ENCODE data around the gene GP1BA. TPM values are rescaled to one million over a fixed set of nuclear protein-coding genes. Genes with fewer than 3 reads are reported as not detected.

The GP1BA gene
- total RNA-seq, 1 donor from 2014 or later, result under 0.01 TPM

GRCh38 chr17:4895657-4896331, 36.3 kb upstream of the GP1BA start:
- Histone ChIP-seq H3K36me3 (ENCODE audit: control insufficient read depth in 3 of 3, insufficient read depth in 3 of 3, low read length in 3 of 3) (peaks cover 57 to 61% (median 57%) of the 10 kb centered on the region in 3 donors), H3K27ac (ENCODE audit: low read depth, low read length) (no peak overlapping the region), H3K9ac (ENCODE audit: low read depth in 1 of 3, low read length in 3 of 3) (no peak overlapping the region), H3K9me3 (ENCODE audit: control insufficient read depth in 3 of 3, low read length in 3 of 3) (no peaks in the 10 kb centered on the region), H3K4me1 (ENCODE audit: control insufficient read depth in 3 of 3, insufficient read depth in 3 of 3, low read length in 3 of 3) (peaks cover 6 to 12% (median 10%) of the 10 kb centered on the region in 3 donors), H3K4me3 (ENCODE audit: low read length in 3 of 3) (no peak overlapping the region), H3K27me3 (ENCODE audit: control insufficient read depth in 3 of 3, insufficient read depth in 3 of 3, low read length in 3 of 3) (peaks cover 0 to 21% (median 12%) of the 10 kb centered on the region in 3 donors)

- Histone ChIP-seq H3K4me3 (ENCODE audit: low read length in 3 of 3) (no peak overlapping the region), H3K27me3 (ENCODE audit: control insufficient read depth in 3 of 3, insufficient read depth in 3 of 3, low read length in 3 of 3) (peaks cover 0 to 21% (median 12%) of the 10 kb centered on the region in 3 donors), H3K9ac (ENCODE audit: low read depth in 1 of 3, low read length in 3 of 3) (no peak overlapping the region), H3K27ac (ENCODE audit: low read depth, low read length) (no peak overlapping the region), H3K4me1 (ENCODE audit: control insufficient read depth in 3 of 3, insufficient read depth in 3 of 3, low read length in 3 of 3) (peaks cover 6 to 12% (median 10%) of the 10 kb centered on the region in 3 donors), H3K36me3 (ENCODE audit: control insufficient read depth in 3 of 3, insufficient read depth in 3 of 3, low read length in 3 of 3) (peaks cover 49 to 53% (median 50%) of the 10 kb centered on the region in 3 donors), H3K9me3 (ENCODE audit: control insufficient read depth in 3 of 3, low read length in 3 of 3) (no peaks in the 10 kb centered on the region)
Measured at GRCh38 chr17:4896332-4897197, 35.5 kb upstream of the GP1BA start.

GRCh38 chr17:4897198-4897687, 34.8 kb upstream of the GP1BA start:
- Histone ChIP-seq H3K9me3 (ENCODE audit: control insufficient read depth in 3 of 3, low read length in 3 of 3) (no peaks in the 10 kb centered on the region), H3K4me3 (ENCODE audit: low read length in 3 of 3) (no peak overlapping the region), H3K9ac (ENCODE audit: low read depth in 1 of 3, low read length in 3 of 3) (no peak overlapping the region), H3K27ac (ENCODE audit: low read depth, low read length) (no peak overlapping the region), H3K36me3 (ENCODE audit: control insufficient read depth in 3 of 3, insufficient read depth in 3 of 3, low read length in 3 of 3) (peaks cover 44 to 48% (median 45%) of the 10 kb centered on the region in 3 donors), H3K4me1 (ENCODE audit: control insufficient read depth in 3 of 3, insufficient read depth in 3 of 3, low read length in 3 of 3) (peaks cover 8 to 15% (median 12%) of the 10 kb centered on the region in 3 donors), H3K27me3 (ENCODE audit: control insufficient read depth in 3 of 3, insufficient read depth in 3 of 3, low read length in 3 of 3) (peaks cover 0 to 21% (median 12%) of the 10 kb centered on the region in 3 donors)

- no peak overlapping the region for H3K9ac ChIP-seq (ENCODE audit: low read depth in 1 of 3, low read length in 3 of 3)
- H3K27me3 ChIP-seq (ENCODE audit: control insufficient read depth in 3 of 3, insufficient read depth in 3 of 3, low read length in 3 of 3), result peaks cover 0 to 21% (median 12%) of the 10 kb centered on the region in 3 donors
- no peaks in the 10 kb centered on the region for H3K9me3 ChIP-seq (ENCODE audit: control insufficient read depth in 3 of 3, low read length in 3 of 3)
- H3K36me3 ChIP-seq (ENCODE audit: control insufficient read depth in 3 of 3, insufficient read depth in 3 of 3, low read length in 3 of 3), result peaks cover 40 to 43% (median 40%) of the 10 kb centered on the region in 3 donors
- no peak overlapping the region for H3K27ac ChIP-seq (ENCODE audit: low read depth, low read length)
- peaks cover 13 to 21% (median 15%) of the 10 kb centered on the region in 3 donors for H3K4me1 ChIP-seq (ENCODE audit: control insufficient read depth in 3 of 3, insufficient read depth in 3 of 3, low read length in 3 of 3)
- no peak overlapping the region for H3K4me3 ChIP-seq (ENCODE audit: low read length in 3 of 3)
Measured at GRCh38 chr17:4897785-4898184, 34.3 kb upstream of the GP1BA start.

GRCh38 chr17:4898351-4898750, 33.7 kb upstream of the GP1BA start:
- peaks cover 19 to 26% (median 21%) of the 10 kb centered on the region in 3 donors for H3K4me1 ChIP-seq (ENCODE audit: control insufficient read depth in 3 of 3, insufficient read depth in 3 of 3, low read length in 3 of 3)
- H3K4me3 ChIP-seq (ENCODE audit: low read length in 3 of 3), result no peak overlapping the region
- H3K27me3 ChIP-seq (ENCODE audit: control insufficient read depth in 3 of 3, insufficient read depth in 3 of 3, low read length in 3 of 3), result peaks cover 0 to 21% (median 12%) of the 10 kb centered on the region in 3 donors
- H3K27ac ChIP-seq (ENCODE audit: low read depth, low read length), result no peak overlapping the region
- H3K9me3 ChIP-seq (ENCODE audit: control insufficient read depth in 3 of 3, low read length in 3 of 3), result no peaks in the 10 kb centered on the region
- H3K36me3 ChIP-seq (ENCODE audit: control insufficient read depth in 3 of 3, insufficient read depth in 3 of 3, low read length in 3 of 3), result peaks cover 35 to 39% (median 35%) of the 10 kb centered on the region in 3 donors
- H3K9ac ChIP-seq (ENCODE audit: low read depth in 1 of 3, low read length in 3 of 3), result no peak overlapping the region

GRCh38 chr17:4898927-4899326, 33.1 kb upstream of the GP1BA start:
- Histone ChIP-seq H3K9me3 (ENCODE audit: control insufficient read depth in 3 of 3, low read length in 3 of 3) (no peaks in the 10 kb centered on the region), H3K4me3 (ENCODE audit: low read length in 3 of 3) (peak overlapping the region in 1 of 3 donors; percentile 65), H3K36me3 (ENCODE audit: control insufficient read depth in 3 of 3, insufficient read depth in 3 of 3, low read length in 3 of 3) (peaks cover 29 to 33% (median 29%) of the 10 kb centered on the region in 3 donors), H3K9ac (ENCODE audit: low read depth in 1 of 3, low read length in 3 of 3) (peak overlapping the region in 1 of 3 donors; percentile 33), H3K27ac (ENCODE audit: low read depth, low read length) (no peak overlapping the region), H3K4me1 (ENCODE audit: control insufficient read depth in 3 of 3, insufficient read depth in 3 of 3, low read length in 3 of 3) (peaks cover 21 to 29% (median 23%) of the 10 kb centered on the region in 3 donors), H3K27me3 (ENCODE audit: control insufficient read depth in 3 of 3, insufficient read depth in 3 of 3, low read length in 3 of 3) (peaks cover 0 to 21% (median 12%) of the 10 kb centered on the region in 3 donors)

GRCh38 chr17:4899341-4900230, 32.5 kb upstream of the GP1BA start, which contains the start of gene C17orf107:
Gene C17orf107 (plus strand): TSS chr17:4899536. CDS start chr17:4899763, 227 bp downstream.
- Histone ChIP-seq H3K27ac (ENCODE audit: low read depth, low read length) (no peak within 1 kb of the TSS), H3K9ac (ENCODE audit: low read depth in 1 of 3, low read length in 3 of 3) (peak within 1 kb of the TSS; percentile 33 to 51 (median 38)), H3K4me3 (ENCODE audit: low read length in 3 of 3) (peak within 1 kb of the TSS; percentile 65 to 71 (median 67)), H3K4me1 (ENCODE audit: control insufficient read depth in 3 of 3, insufficient read depth in 3 of 3, low read length in 3 of 3) (peaks cover 21 to 29% (median 23%) of the 10 kb centered on the region in 3 donors), H3K9me3 (ENCODE audit: control insufficient read depth in 3 of 3, low read length in 3 of 3) (no peaks in the 10 kb centered on the region), H3K36me3 (ENCODE audit: control insufficient read depth in 3 of 3, insufficient read depth in 3 of 3, low read length in 3 of 3) (peaks cover 22 to 26% (median 22%) of the 10 kb centered on the region in 3 donors), H3K27me3 (ENCODE audit: control insufficient read depth in 3 of 3, insufficient read depth in 3 of 3, low read length in 3 of 3) (peaks cover 0 to 21% (median 12%) of the 10 kb centered on the region in 3 donors)

- H3K4me1 ChIP-seq (ENCODE audit: control insufficient read depth in 3 of 3, insufficient read depth in 3 of 3, low read length in 3 of 3), result peaks cover 21 to 29% (median 23%) of the 10 kb centered on the region in 3 donors
- no peak overlapping the region for H3K9ac ChIP-seq (ENCODE audit: low read depth in 1 of 3, low read length in 3 of 3)
- H3K27ac ChIP-seq (ENCODE audit: low read depth, low read length), result no peak overlapping the region
- H3K4me3 ChIP-seq (ENCODE audit: low read length in 3 of 3), result peak overlapping the region in 2 of 3 donors; percentile 22 to 62
- peaks cover 13 to 17% (median 14%) of the 10 kb centered on the region in 3 donors for H3K36me3 ChIP-seq (ENCODE audit: control insufficient read depth in 3 of 3, insufficient read depth in 3 of 3, low read length in 3 of 3)
- H3K9me3 ChIP-seq (ENCODE audit: control insufficient read depth in 3 of 3, low read length in 3 of 3), result no peaks in the 10 kb centered on the region
- H3K27me3 ChIP-seq (ENCODE audit: control insufficient read depth in 3 of 3, insufficient read depth in 3 of 3, low read length in 3 of 3), result peaks cover 0 to 24% (median 12%) of the 10 kb centered on the region in 3 donors
Measured at GRCh38 chr17:4900231-4901107, 31.6 kb upstream of the GP1BA start.
